ENCODE results near the gene CTDSP2.
"Not testable (repeated sequence)": the region's sequence is repeated elsewhere in the genome, so short reads cannot be mapped to it uniquely, and the experiment has no call there.

CTDSP2 gene

GRCh38 chr12:57881035-57881434 lies 34.5 kb upstream of the CTDSP2 start:
- DNase-seq = not testable (repeated sequence)

GRCh38 chr12:57877876-57878275 lies 31.3 kb upstream of the CTDSP2 start:
- DNase-seq = no peak

- no peak for DNase-seq
These were observed 29.4 kb upstream of the CTDSP2 start for GRCh38 chr12:57875753-57876547.

GRCh38 chr12:57874166-57875108 lies 27.9 kb upstream of the CTDSP2 start:
- DNase-seq = no peak

GRCh38 chr12:57872362-57872761 lies 25.8 kb upstream of the CTDSP2 start:
- no peak for DNase-seq

- no peak for DNase-seq
These were observed 23.4 kb upstream of the CTDSP2 start for GRCh38 chr12:57869927-57870318.

GRCh38 chr12:57869298-57869926 lies 22.9 kb upstream of the CTDSP2 start:
- no peak for DNase-seq

- no peak for DNase-seq
These were observed 22.3 kb upstream of the CTDSP2 start for GRCh38 chr12:57868851-57869268.

- no peak for DNase-seq
These were observed 21.7 kb upstream of the CTDSP2 start for GRCh38 chr12:57868221-57868620.

- no peak for DNase-seq
These were observed 19.9 kb upstream of the CTDSP2 start for GRCh38 chr12:57866308-57867019.

- DNase-seq = no peak
These were observed 18.7 kb upstream of the CTDSP2 start for GRCh38 chr12:57865084-57865751.

- DNase-seq = no peak
These were observed 18.0 kb upstream of the CTDSP2 start for GRCh38 chr12:57864442-57865083.

- no peak for DNase-seq
These were observed 17.1 kb upstream of the CTDSP2 start for GRCh38 chr12:57863676-57864075.

GRCh38 chr12:57861967-57862366 lies 15.4 kb upstream of the CTDSP2 start:
- no peak for DNase-seq

GRCh38 chr12:57860883-57861282 lies 14.4 kb upstream of the CTDSP2 start:
- not testable (repeated sequence) for DNase-seq

GRCh38 chr12:57859121-57859520 lies 12.6 kb upstream of the CTDSP2 start:
- no peak for DNase-seq

GRCh38 chr12:57858123-57858522 lies 11.6 kb upstream of the CTDSP2 start:
- not testable (repeated sequence) for DNase-seq

- DNase-seq = no peak
These were observed 8.4 kb upstream of the CTDSP2 start for GRCh38 chr12:57854965-57855364.

GRCh38 chr12:57853864-57854556 lies 7.5 kb upstream of the CTDSP2 start:
- no peak for DNase-seq

- DNase-seq = no peak
These were observed 6.3 kb upstream of the CTDSP2 start for GRCh38 chr12:57852620-57853500.
